Uterus (tissue), 2 donors: ENCODE results near the gene NHS.

ENCODE experiments used
- CTCF ChIP-seq, 4 experiments: fragments of 200-600 bp in 2 of 4; fragments of 450-650 bp in 2 of 4; sonication (generic) in 2 of 4; IDR thresholded peaks; one replicate each; pipeline ENCODE4 v1.5.1; 2016 to 2019; ENCODE audit warnings: antibody characterized with exemption in 4 of 4, mild to moderate bottlenecking in 2 of 4, moderate library complexity in 1 of 4
- POLR2A ChIP-seq, 2 donors: fragments of 450-650 bp; IDR thresholded peaks; one replicate each; pipeline ENCODE4 v1.6.1; 2016; ENCODE audit warnings: antibody characterized with exemption in 2 of 2, mild to moderate bottlenecking in 1 of 2, moderate library complexity in 1 of 2

- TF ChIP-seq CTCF (IDR thresholded peaks at IDR 0.05) (no peak), POLR2A (IDR thresholded peaks at IDR 0.05) (no peak)
These were observed 7.0 kb upstream of the NHS start for GRCh38 chrX:17368002-17368401.
